HCT116 (cell line): Measurements from ENCODE around the gene SIRT3. TPM values are rescaled to one million over a fixed set of nuclear protein-coding genes. Genes with fewer than 3 reads are reported as not detected.

Experiments
- ATAC-seq: fragments of 200-7000 bp; cut with Tn5 transposase; 2 replicates; pipeline ENCODE4 v1.9.1; 2020; ENCODE audit warnings: mild to moderate bottlenecking, moderate library complexity
- BruUV-seq: library from RNA; stranded (reverse); fragments of 400-500 nt; replicated peaks from 2 replicates; lab custom pipeline; 2021; lab: Mats Ljungman, UMichigan
- CTCF ChIA-PET: fragments of 300-600 bp; sonication (Branson Sonifier 250); formaldehyde crosslinking; loops from one replicate; lab custom pipeline; 2021; ENCODE audit warnings: antibody characterized with exemption; lab: Charles Lee
- POLR2A ChIA-PET: fragments of 300-600, 350-600 bp; sonication (Branson Sonifier 250); formaldehyde crosslinking; loops from one replicate; lab custom pipeline; 2021; ENCODE audit warnings: antibody characterized with exemption; lab: Charles Lee
- RAD21 ChIA-PET, 2 experiments: fragments of 300-600 bp; sonication (Branson Sonifier 250); formaldehyde crosslinking; loops; one replicate each; lab custom pipeline; 2023; ENCODE audit warnings: low total read pairs in 2 of 2; ENCODE audit not compliant: uncharacterized antibody in 2 of 2, unreplicated experiment in 2 of 2, low non-redundant PET in 1 of 2; lab: Charles Lee
- DNase-seq: peaks from one replicate; pipeline ENCODE4 v3.0.0-alpha.2; 2010; ENCODE audit warnings: low read depth, low spot score
- H2AFZ ChIP-seq: fragments of 200-600 bp; shearing (Covaris generic), sonication (generic); 2 replicates; pipeline ENCODE4 v1.6.1; 2017; ENCODE audit warnings: low read depth, mixed run types, mixed read lengths, antibody characterized with exemption, low read length; ENCODE audit not compliant: poor library complexity, severe bottlenecking
- H3K27ac ChIP-seq: 2 replicates; pipeline ENCODE4 v1.5.1; 2012; ENCODE audit warnings: low read depth, low read length
- H3K27me3 ChIP-seq: fragments of 200-600 bp; sonication (generic); 2 replicates; pipeline ENCODE4 v1.6.1; 2016; ENCODE audit warnings: mixed run types, low read length, mixed read lengths; ENCODE audit not compliant: insufficient read depth
- H3K36me3 ChIP-seq, 2 experiments: fragments of 200-500 bp in 1 of 2; fragments of 200-600 bp in 1 of 2; sonication (Bioruptor generic) in 1 of 2; sonication (generic) in 1 of 2; 2 replicates each; pipeline versions ENCODE4 v1.5.1 to v1.6.1; 2014 to 2016; ENCODE audit warnings: low read length in 2 of 2, inconsistent platforms in 1 of 2, mixed read lengths in 1 of 2, mixed run types in 1 of 2; ENCODE audit not compliant: insufficient read depth in 2 of 2, control insufficient read depth in 1 of 2
- H3K4me1 ChIP-seq, 2 experiments: fragments of 200-600 bp in 1 of 2; sonication (generic) in 1 of 2; 2 replicates each; pipeline versions ENCODE4 v1.5.1 to v1.6.1; 2012 to 2017; ENCODE audit warnings: low read length in 2 of 2, inconsistent platforms in 1 of 2, mild to moderate bottlenecking in 1 of 2, mixed read lengths in 1 of 2, mixed run types in 1 of 2, moderate library complexity in 1 of 2; ENCODE audit not compliant: insufficient read depth in 2 of 2, control insufficient read depth in 1 of 2
- H3K4me2 ChIP-seq: fragments of 200-600 bp; sonication (generic); 2 replicates; pipeline ENCODE4 v1.6.1; 2017; ENCODE audit warnings: mixed run types, low read length, mixed read lengths
- H3K4me3 ChIP-seq, 2 experiments: fragments of 200-600 bp in 1 of 2; sonication (generic) in 1 of 2; replicated peaks in 1 of 2; 2 replicates each; pipeline ENCODE4 v1.5.1; 2011 to 2016; ENCODE audit warnings: low read length in 2 of 2, control low read depth in 1 of 2, low read depth in 1 of 2, mild to moderate bottlenecking in 1 of 2, mixed read lengths in 1 of 2, mixed run types in 1 of 2
- H3K79me2 ChIP-seq: fragments of 200-600 bp; sonication (generic); 2 replicates; pipeline ENCODE4 v1.6.1; 2017; ENCODE audit warnings: mild to moderate bottlenecking, mixed run types, low read length, moderate library complexity, mixed read lengths; ENCODE audit not compliant: insufficient read depth
- H3K9ac ChIP-seq: fragments of 200-600 bp; sonication (generic); 2 replicates; pipeline ENCODE4 v1.6.1; 2016; ENCODE audit warnings: low read length, mixed read lengths
- H3K9me2 ChIP-seq: fragments of 200-600 bp; sonication (generic), shearing (Covaris generic); 2 replicates; pipeline ENCODE4 v1.6.1; 2017; ENCODE audit warnings: mixed run types, mild to moderate bottlenecking, moderate library complexity; ENCODE audit not compliant: insufficient read depth
- H3K9me3 ChIP-seq, 2 experiments: fragments of 200-500 bp in 1 of 2; fragments of 200-600 bp in 1 of 2; sonication (Bioruptor generic) in 1 of 2; sonication (generic) in 1 of 2; 2 replicates each; pipeline ENCODE4 v1.6.1; 2014 to 2017; ENCODE audit warnings: low read length in 2 of 2, mixed read lengths in 2 of 2, inconsistent platforms in 1 of 2, low read depth in 1 of 2, mild to moderate bottlenecking in 1 of 2, mixed run types in 1 of 2, moderate library complexity in 1 of 2; ENCODE audit not compliant: control insufficient read depth in 1 of 2, insufficient read depth in 1 of 2
- H4K20me1 ChIP-seq: fragments of 200-600 bp; sonication (generic), shearing (Covaris generic); 2 replicates; pipeline ENCODE4 v1.6.1; 2017; ENCODE audit warnings: mixed run types, mild to moderate bottlenecking, moderate library complexity; ENCODE audit not compliant: insufficient read depth
- CEBPB ChIP-seq: IDR thresholded peaks from 2 replicates; pipeline ENCODE4 v1.6.1; 2012; ENCODE audit warnings: low read depth
- EGR1 ChIP-seq: IDR thresholded peaks from 2 replicates; pipeline ENCODE4 v1.6.1; 2012; ENCODE audit warnings: low read depth
- EZH2 ChIP-seq: fragments of 200-600 bp; sonication (generic); IDR thresholded peaks from 2 replicates; pipeline ENCODE4 v1.6.1; 2017; ENCODE audit warnings: antibody characterized with exemption, mixed run types
- FOSL1 ChIP-seq: IDR thresholded peaks from 2 replicates; pipeline ENCODE4 v1.6.1; 2012; ENCODE audit warnings: low read depth
- JUND ChIP-seq: IDR thresholded peaks from 2 replicates; pipeline ENCODE4 v1.6.1; 2012
- MAX ChIP-seq: IDR thresholded peaks from 2 replicates; pipeline ENCODE4 v1.6.1; 2012
- POLR2AphosphoS5 ChIP-seq: IDR thresholded peaks from 2 replicates; pipeline ENCODE4 v1.6.1; 2011; ENCODE audit warnings: mild to moderate bottlenecking, low read depth, low read length, moderate library complexity
- SIN3A ChIP-seq: IDR thresholded peaks from 2 replicates; pipeline ENCODE4 v1.6.1; 2012; ENCODE audit warnings: low read depth
- SP1 ChIP-seq: IDR thresholded peaks from 2 replicates; pipeline ENCODE4 v1.6.1; 2012; ENCODE audit warnings: low read depth
- SRF ChIP-seq: IDR thresholded peaks from 2 replicates; pipeline ENCODE4 v1.6.1; 2012; ENCODE audit warnings: low read depth
- YY1 ChIP-seq: IDR thresholded peaks from 2 replicates; pipeline ENCODE4 v1.6.1; 2011; ENCODE audit warnings: low read length, low read depth, moderate library complexity, mild to moderate bottlenecking; ENCODE audit not compliant: insufficient replicate concordance; ENCODE audit errors: extremely low read depth
- ZBTB33 ChIP-seq: IDR thresholded peaks from 2 replicates; pipeline ENCODE4 v1.6.1; 2011; ENCODE audit warnings: mild to moderate bottlenecking, low read length, moderate library complexity; ENCODE audit not compliant: insufficient replicate concordance; ENCODE audit errors: extremely low read depth
- intact Hi-C: fragments of 100-400 bp; cut with micrococcal nuclease; formaldehyde crosslinking; loops from 2 replicates; pipeline ENCODE4 v1.10.0; 2022
- total RNA-seq: library from RNA; stranded (reverse); gene quantifications from one replicate; pipeline ENCODE4 v1.2.1, GENCODE V29; 2021; ENCODE audit not compliant: unreplicated experiment

SIRT3 gene
- total RNA-seq, 1 experiment from 2014 or later: 17.9 TPM

- no peak overlapping the region for H3K4me2 ChIP-seq
- H2AFZ ChIP-seq: no peak overlapping the region
- H3K9me3 ChIP-seq: no peaks in the 10 kb centered on the region
- DNase-seq (no peak), ATAC-seq (no peak)
- intact Hi-C loops: no loop called here
- H3K27me3 ChIP-seq: no peaks in the 10 kb centered on the region
- no TSS peak for BruUV-seq
- H3K9me2 ChIP-seq: no peaks in the 10 kb centered on the region
- no peak overlapping the region for H3K4me3 ChIP-seq
- peaks cover 51 to 57% of the 10 kb centered on the region in 2 experiments for H3K36me3 ChIP-seq
- POLR2A ChIA-PET: no interaction called here
- TF ChIP-seq SRF (no peak), EGR1 (no peak), EZH2 (no peak), MAX (no peak), SP1 (no peak), SIN3A (no peak), ZBTB33 (no peak), POLR2AphosphoS5 (no peak), CEBPB (no peak), YY1 (no peak), JUND (no peak), FOSL1 (no peak)
- no peaks in the 10 kb centered on the region for H3K79me2 ChIP-seq
- RAD21 ChIA-PET: no interaction called here
- no peak overlapping the region for H3K9ac ChIP-seq
- no peak overlapping the region for H3K27ac ChIP-seq
- H4K20me1 ChIP-seq: no peaks in the 10 kb centered on the region
- no peaks in the 10 kb centered on the region for H3K4me1 ChIP-seq
- CTCF ChIA-PET: interaction anchor here (0.7 to 1.7 kb wide), 5 partner anchors 14 to 196 kb away, joined by 3 to 10 read pairs (median 3); partner anchors contain the start of gene PSMD13
Measured at GRCh38 chr11:251550-251949, 15.4 kb upstream of the SIRT3 start.
